ENCODE results near the gene PIP5KL1. TPM values are rescaled to one million over a fixed set of nuclear protein-coding genes. Genes with fewer than 3 reads are reported as not detected.

Gene PIP5KL1
- total RNA-seq, 6 experiments from 2014 or later = 1.7 to 3.1 (median 2.1) TPM

- peak overlapping the region; percentile 16; the same call in 1 of the 2 replicates for H3K27ac Mint-ChIP-seq
- H3K4me1 Mint-ChIP-seq (ENCODE audit: low read depth) = peaks cover 21% of the 10 kb centered on the region
- TF ChIP-seq CTCF (IDR thresholded peaks at IDR 0.05) = no peak
- H3K27me3 Mint-ChIP-seq (ENCODE audit: insufficient read depth) = no peaks in the 10 kb centered on the region; the same call in 1 of the 2 replicates
- no peaks in the 10 kb centered on the region for H3K36me3 Mint-ChIP-seq (ENCODE audit: low read depth)
- H3K9me3 Mint-ChIP-seq = no peaks in the 10 kb centered on the region
- no peak for DNase-seq
- no peak overlapping the region for H3K4me3 Mint-ChIP-seq
These were observed 25.4 kb downstream of the PIP5KL1 start for GRCh38 chr9:127905004-127905728.

GRCh38 chr9:127904561-127905003, 26.0 kb downstream of the PIP5KL1 start:
- Mint-ChIP-seq H3K4me3 (no peak overlapping the region), H3K9me3 (no peaks in the 10 kb centered on the region), H3K36me3 (ENCODE audit: low read depth) (no peaks in the 10 kb centered on the region), H3K27me3 (ENCODE audit: insufficient read depth) (no peaks in the 10 kb centered on the region; the same call in 1 of the 2 replicates), H3K27ac (peak overlapping the region; percentile 48; the same call in 1 of the 2 replicates), H3K4me1 (ENCODE audit: low read depth) (peaks cover 21% of the 10 kb centered on the region)
- no peak for DNase-seq
- TF ChIP-seq CTCF (IDR thresholded peaks at IDR 0.05) = no peak

GRCh38 chr9:127903557-127904475, 26.8 kb downstream of the PIP5KL1 start:
- H3K4me3 Mint-ChIP-seq = no peak overlapping the region
- H3K27ac Mint-ChIP-seq = peak overlapping the region; percentile 61
- H3K36me3 Mint-ChIP-seq (ENCODE audit: low read depth) = no peaks in the 10 kb centered on the region
- no peaks in the 10 kb centered on the region for H3K9me3 Mint-ChIP-seq
- no peak for DNase-seq
- no peaks in the 10 kb centered on the region; the same call in 1 of the 2 replicates for H3K27me3 Mint-ChIP-seq (ENCODE audit: insufficient read depth)
- no peak for TF ChIP-seq CTCF (IDR thresholded peaks at IDR 0.05)
- peaks cover 21% of the 10 kb centered on the region for H3K4me1 Mint-ChIP-seq (ENCODE audit: low read depth)

GRCh38 chr9:127899128-127899943, 31.2 kb downstream of the PIP5KL1 start, which contains the start of gene ST6GALNAC6:
ST6GALNAC6 (minus strand) TSS chr9:127899603; CDS start chr9:127897981, 1,622 bp downstream.
- Mint-ChIP-seq H3K27me3 (ENCODE audit: insufficient read depth) (no peaks in the 10 kb centered on the region; the same call in 1 of the 2 replicates), H3K9me3 (peaks cover 13% of the 10 kb centered on the region; the same call in 1 of the 2 replicates), H3K4me3 (peak within 1 kb of the TSS; percentile 92), H3K4me1 (ENCODE audit: low read depth) (peaks cover 26% of the 10 kb centered on the region), H3K27ac (peak within 1 kb of the TSS; percentile 89), H3K36me3 (ENCODE audit: low read depth) (peaks cover 26% of the 10 kb centered on the region)
- no peak for TF ChIP-seq CTCF (IDR thresholded peaks at IDR 0.05)
- DNase-seq = no peak
